GM21528 (cell line): Measurements from ENCODE around the gene ASB14.

Experiments used
- ATAC-seq: cut with Tn5 transposase; IDR thresholded peaks from one replicate; pipeline ENCODE4 v1.9.1; 2021; ENCODE audit warnings: mild to moderate bottlenecking, moderate library complexity; ENCODE audit not compliant: unreplicated experiment, low FRiP score

Gene ASB14

GRCh38 chr3:57261929-57262328, 30.6 kb downstream of the ASB14 start:
- no peak for ATAC-seq

GRCh38 chr3:57261119-57261518, 31.4 kb downstream of the ASB14 start:
- ATAC-seq: no peak

DNA sequence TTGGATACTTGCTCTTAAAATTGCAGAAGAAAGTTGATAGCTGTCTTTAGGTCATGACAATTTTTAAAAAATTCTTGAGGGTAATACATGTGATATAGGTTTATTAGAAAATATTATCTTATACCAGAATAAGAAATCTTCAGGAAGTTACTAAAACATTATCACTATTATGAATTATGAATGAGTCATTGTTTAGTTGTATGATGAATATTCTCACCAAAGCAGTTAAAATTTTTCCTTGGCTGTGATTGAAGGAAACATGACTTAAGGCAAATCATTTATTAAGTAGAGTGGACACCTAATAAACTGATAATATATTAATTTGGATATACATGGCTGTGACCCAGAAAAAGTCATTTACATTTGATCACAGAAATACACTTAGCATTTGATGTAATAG, 34.8 kb downstream of the ASB14 start:
- no peak for ATAC-seq

DNA sequence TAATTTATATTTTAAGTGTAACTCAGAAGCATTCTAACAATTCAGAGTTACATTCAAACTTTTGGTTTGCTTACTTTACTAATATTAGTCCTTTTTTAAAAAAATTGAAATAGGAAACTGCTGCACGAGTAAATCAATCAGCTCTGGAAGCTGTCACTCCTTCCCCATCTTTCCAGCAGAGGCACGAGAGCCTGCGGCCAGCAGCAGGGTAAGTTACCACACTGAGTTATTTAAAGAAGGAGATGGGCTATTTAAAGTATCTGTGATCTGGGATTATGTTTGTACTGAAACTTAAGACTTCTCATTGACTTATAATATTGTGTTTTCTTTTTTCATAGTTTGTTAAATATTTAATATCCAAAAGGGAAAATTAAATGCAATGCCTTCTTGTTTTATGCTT, 35.6 kb downstream of the ASB14 start:
- ATAC-seq: no peak

DNA sequence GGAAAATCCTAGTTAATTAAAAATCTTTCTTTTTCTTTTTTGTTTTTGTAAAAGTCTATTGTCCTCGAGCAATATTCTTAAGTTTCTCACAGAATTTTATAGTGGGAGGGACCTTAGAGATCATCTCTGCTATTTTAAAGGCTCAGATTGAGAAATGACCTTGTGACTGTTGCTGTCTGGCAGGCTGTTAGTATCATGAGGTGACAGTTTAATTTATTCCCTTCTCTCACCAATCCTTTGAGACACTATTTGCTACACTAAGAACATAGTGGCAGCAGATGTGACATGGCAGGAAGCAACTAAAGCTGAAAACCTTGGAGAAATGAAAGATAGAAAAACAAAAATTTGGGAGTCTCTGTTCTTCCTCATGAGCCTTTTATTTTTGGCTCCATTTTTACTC, 40.1 kb downstream of the ASB14 start:
- no peak for ATAC-seq

DNA sequence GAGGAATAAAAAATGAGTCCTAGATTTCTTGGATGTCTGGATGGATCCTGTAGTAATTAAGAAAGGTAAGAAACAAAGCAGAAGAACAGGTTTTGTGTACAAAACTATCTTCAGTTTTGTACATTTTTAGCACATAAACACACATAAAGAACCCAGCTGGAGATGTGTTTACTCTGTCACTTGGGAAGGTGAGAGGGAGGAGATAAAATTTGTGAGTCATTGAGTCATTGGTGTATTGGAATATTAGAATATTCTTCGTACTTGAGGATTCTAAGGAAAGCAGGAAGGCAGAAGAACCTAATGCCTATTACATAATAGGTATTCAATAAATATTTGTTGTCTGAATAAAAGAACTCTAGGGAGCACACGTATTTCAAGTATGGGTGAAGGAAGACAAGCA, 47.5 kb downstream of the ASB14 start:
- ATAC-seq: no peak

GRCh38 chr3:57234613-57235575, 57.6 kb downstream of the ASB14 start:
- ATAC-seq: no peak

DNA sequence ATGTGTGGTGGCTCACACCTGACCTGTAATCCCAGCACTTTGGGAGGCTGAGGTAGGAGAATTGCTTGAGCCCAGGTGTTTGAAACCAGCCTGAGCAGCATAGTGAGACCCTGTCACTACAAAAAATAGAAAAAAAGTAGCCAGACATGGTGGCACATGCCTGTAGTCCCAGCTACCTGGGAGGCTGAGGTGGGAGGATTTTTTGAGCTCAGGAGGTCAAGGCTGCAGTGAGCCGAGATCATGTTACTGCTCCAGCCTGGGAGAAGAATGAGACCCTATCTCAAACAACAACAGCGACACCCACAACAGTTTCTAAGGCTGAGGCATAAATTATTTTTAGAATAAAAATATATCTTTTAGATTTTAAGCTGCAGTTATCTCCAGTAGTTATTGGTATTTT, 58.7 kb downstream of the ASB14 start:
- no peak for ATAC-seq

DNA sequence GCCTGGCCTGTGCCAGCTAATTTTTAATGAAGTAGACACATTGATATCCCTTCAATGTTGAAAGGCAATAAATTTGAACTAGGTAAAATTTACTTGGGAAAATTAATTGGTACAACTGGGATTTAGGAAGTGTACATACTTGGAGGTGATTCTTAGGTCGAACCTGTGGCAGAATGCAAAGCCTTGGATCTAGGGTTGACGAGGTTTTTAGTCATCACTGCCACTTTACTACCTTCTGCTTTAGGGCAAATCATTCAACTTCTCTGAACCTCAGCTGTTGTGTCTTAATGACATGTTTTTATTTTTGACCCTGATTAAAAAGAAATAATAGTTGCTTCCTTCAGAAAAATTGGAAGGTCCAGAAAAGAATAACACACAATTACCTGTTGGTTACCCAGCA, 62.5 kb downstream of the ASB14 start:
- no peak for ATAC-seq

DNA sequence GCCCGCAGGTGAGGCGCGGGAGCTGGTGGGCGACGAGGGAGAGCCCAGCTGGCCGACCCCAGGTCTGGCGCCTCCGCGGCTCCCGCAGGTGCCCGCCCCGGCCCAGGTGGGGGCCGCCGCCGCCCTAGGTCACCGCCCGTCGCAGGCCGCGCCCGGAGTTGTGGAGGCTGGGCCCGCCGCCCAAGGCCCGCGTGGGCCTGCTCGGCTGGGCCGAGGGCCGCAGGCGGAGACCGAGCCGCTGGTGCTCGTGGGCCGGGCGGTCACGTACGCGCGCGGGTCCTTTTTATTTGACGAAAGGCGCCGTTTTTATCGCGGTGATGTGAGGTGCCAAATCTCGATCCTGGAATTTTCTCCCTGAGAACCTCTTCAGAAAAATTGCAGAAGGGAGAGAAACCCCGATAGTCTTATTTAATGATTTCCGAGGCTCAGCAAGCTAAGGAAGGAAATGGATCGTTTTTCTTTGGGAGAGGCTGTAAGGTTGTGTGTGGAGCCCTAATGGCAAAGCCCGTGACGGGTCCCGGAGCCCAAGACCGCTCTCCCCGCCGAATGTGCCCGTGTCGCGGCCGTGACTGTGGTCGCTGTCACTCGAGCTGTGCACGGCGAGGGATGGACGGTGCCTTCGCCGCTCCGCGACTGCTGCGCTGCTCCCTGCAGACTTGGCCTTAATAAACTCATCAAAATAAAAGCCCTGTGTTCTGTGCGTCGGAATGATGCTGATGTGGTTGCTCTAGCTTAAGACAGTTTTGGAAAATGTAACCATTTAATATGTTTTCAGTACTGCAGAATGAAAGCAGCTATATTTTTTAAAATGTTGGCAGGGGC, 64.3 kb downstream of the ASB14 start:
- ATAC-seq: peak; percentile 51

DNA sequence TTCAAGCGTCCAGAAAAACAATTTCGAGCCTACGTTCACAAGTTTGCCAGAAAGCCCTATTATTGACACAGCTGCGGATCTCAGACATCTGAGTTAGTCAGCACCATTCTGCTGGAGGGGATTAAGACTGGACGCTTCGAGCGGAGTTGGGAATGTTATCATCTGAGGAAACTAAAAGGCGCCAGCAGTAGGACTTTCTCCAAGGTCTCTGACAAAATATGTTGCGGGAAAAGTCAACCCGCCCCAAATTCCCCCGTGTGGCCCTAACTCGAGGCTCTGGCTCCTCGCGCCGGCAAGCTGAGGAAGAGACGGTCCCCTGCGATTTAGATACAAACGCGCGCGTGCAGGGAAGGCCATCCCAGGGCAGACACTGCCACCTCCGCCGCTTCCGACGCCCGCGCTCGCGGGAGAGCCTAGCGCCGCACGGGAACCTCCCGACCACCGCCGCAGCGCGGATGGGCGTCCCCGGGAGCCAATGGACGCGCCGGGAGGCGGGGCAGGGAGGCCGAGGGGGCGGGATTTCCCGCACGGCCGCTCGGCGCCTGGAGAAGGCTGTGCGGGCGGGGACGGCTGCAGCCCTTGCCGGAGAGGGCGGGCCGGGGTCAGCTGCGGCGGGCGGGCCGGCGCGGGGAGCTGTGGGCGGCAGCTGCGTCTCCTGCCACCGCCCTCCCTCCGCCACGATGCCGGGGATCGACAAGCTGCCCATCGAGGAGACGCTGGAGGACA, 65.1 kb downstream of the ASB14 start, which contains the start of gene APPL1:
Gene APPL1 (plus strand): TSS at position 526 of the 726 bp plus-strand sequence. CDS start 155 bp downstream, at position 681.
- ATAC-seq: peak; percentile 86

- ATAC-seq: no peak
These were observed 66.3 kb downstream of the ASB14 start for GRCh38 chr3:57226176-57226575.

- no peak for ATAC-seq
These were observed 67.6 kb downstream of the ASB14 start for GRCh38 chr3:57224856-57225255.

DNA sequence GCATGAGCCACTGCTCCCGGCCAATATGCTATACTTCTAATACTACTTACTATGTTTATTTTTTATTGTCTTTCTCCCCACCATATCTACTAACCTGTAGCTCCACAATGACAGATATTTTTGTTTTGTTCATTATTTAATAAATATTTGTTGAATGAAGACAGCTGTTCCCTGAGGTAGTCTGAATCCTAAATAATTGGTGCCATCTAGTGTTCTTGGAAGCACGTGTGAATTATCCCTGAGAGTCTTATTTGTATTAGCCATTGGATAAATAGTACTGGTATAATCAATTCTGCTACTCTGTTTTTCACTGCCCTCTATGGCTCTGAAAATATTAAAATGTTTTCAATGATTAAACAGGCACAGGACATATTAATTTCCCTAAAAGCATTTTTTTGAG, 70.6 kb downstream of the ASB14 start:
- no peak for ATAC-seq
